ENCODE data around the gene VSX1.
A peak's percentile ranks its signal among the peaks of the same experiment; 100 is the strongest.

The VSX1 gene

GRCh38 chr20:25062841-25063240 is 19.1 kb downstream of the VSX1 start:
- TF ChIP-seq CTCF (IDR thresholded peaks at IDR 0.05; ENCODE audit: insufficient read depth, low read depth, low read length, missing control alignments) = no peak
- no peak overlapping the region for H3K4me3 ChIP-seq (ENCODE audit: low read depth, low read length)
- no peak for DNase-seq (ENCODE audit: low read depth)

GRCh38 chr20:25061821-25062530 is 20.0 kb downstream of the VSX1 start:
- DNase-seq (ENCODE audit: low read depth) = no peak
- no peak for TF ChIP-seq CTCF (IDR thresholded peaks at IDR 0.05; ENCODE audit: insufficient read depth, low read depth, low read length, missing control alignments)
- no peak overlapping the region for H3K4me3 ChIP-seq (ENCODE audit: low read depth, low read length)

GRCh38 chr20:25061103-25061799 is 20.7 kb downstream of the VSX1 start:
- no peak for DNase-seq (ENCODE audit: low read depth)
- no peak for TF ChIP-seq CTCF (IDR thresholded peaks at IDR 0.05; ENCODE audit: insufficient read depth, low read depth, low read length, missing control alignments)
- no peak overlapping the region for H3K4me3 ChIP-seq (ENCODE audit: low read depth, low read length)

- no peak for DNase-seq (ENCODE audit: low read depth)
- no peak overlapping the region for H3K4me3 ChIP-seq (ENCODE audit: low read depth, low read length)
- TF ChIP-seq CTCF (IDR thresholded peaks at IDR 0.05; ENCODE audit: insufficient read depth, low read depth, low read length, missing control alignments) = no peak
These were observed 22.0 kb downstream of the VSX1 start for GRCh38 chr20:25059866-25060465.

GRCh38 chr20:25058847-25059810 is 22.8 kb downstream of the VSX1 start:
- H3K4me3 ChIP-seq (ENCODE audit: low read depth, low read length) = peak overlapping the region; percentile 83
- DNase-seq (ENCODE audit: low read depth) = peak; percentile 35
- TF ChIP-seq CTCF (IDR thresholded peaks at IDR 0.05; ENCODE audit: insufficient read depth, low read depth, low read length, missing control alignments) = no peak

- no peak for TF ChIP-seq CTCF (IDR thresholded peaks at IDR 0.05; ENCODE audit: insufficient read depth, low read depth, low read length, missing control alignments)
- peak; percentile 94 for DNase-seq (ENCODE audit: low read depth)
- peak within 1 kb of the TSS; percentile 83 for H3K4me3 ChIP-seq (ENCODE audit: low read depth, low read length)
These were observed 23.7 kb downstream of the VSX1 start, which contains the start of gene ACSS1 for GRCh38 chr20:25058051-25058846. Gene ACSS1 (minus strand): TSS chr20:25058139. CDS start chr20:25058102, 37 bp downstream.

Data from GM12865 (cell line).